Karpas-422 (cell line): Measurements from ENCODE around the gene IKZF4. TPM values are rescaled to one million over a fixed set of nuclear protein-coding genes. Genes with fewer than 3 reads are reported as not detected.

Source experiments
- DNase-seq: peaks from one replicate; pipeline ENCODE4 v3.0.0-alpha.2; 2015
- H2AFZ ChIP-seq: fragments of 200-600 bp; sonication (generic); 2 replicates; pipeline ENCODE4 v1.6.1; 2014; ENCODE audit warnings: antibody characterized with exemption, low read length, mixed read lengths
- H3K27ac ChIP-seq: fragments of 200-600 bp; sonication (generic); 2 replicates; pipeline ENCODE4 v1.5.1; 2014; ENCODE audit warnings: mild to moderate bottlenecking, low read length, moderate library complexity
- H3K27me3 ChIP-seq: fragments of 200-600 bp; sonication (generic); 2 replicates; pipeline ENCODE4 v1.6.1; 2014; ENCODE audit warnings: low read length, mixed read lengths
- H3K36me3 ChIP-seq: fragments of 200-600 bp; sonication (generic); 2 replicates; pipeline ENCODE4 v1.6.1; 2014; ENCODE audit warnings: low read length, mixed read lengths; ENCODE audit not compliant: insufficient read depth
- H3K4me1 ChIP-seq: fragments of 200-600 bp; sonication (generic); 2 replicates; pipeline ENCODE4 v1.6.1; 2014; ENCODE audit warnings: mild to moderate bottlenecking, low read length, mixed read lengths
- H3K4me2 ChIP-seq: fragments of 200-600 bp; sonication (generic); 2 replicates; pipeline ENCODE4 v1.6.1; 2014; ENCODE audit warnings: low read length, low read depth, mild to moderate bottlenecking; ENCODE audit not compliant: poor library complexity, severe bottlenecking
- H3K4me3 ChIP-seq: fragments of 200-600 bp; sonication (generic); 2 replicates; pipeline ENCODE4 v1.5.1; 2014; ENCODE audit warnings: mild to moderate bottlenecking, antibody characterized with exemption, low read length, mixed read lengths
- H3K79me2 ChIP-seq: fragments of 200-600 bp; sonication (generic); 2 replicates; pipeline ENCODE4 v1.6.1; 2014; ENCODE audit warnings: mild to moderate bottlenecking, low read length, mixed read lengths
- H3K9ac ChIP-seq: fragments of 200-600 bp; sonication (generic); 2 replicates; pipeline ENCODE4 v1.6.0; 2014; ENCODE audit warnings: low read length
- H3K9me2 ChIP-seq: fragments of 200-600 bp; sonication (generic), shearing (Covaris generic); replicated peaks from 2 replicates; pipeline ENCODE4 v1.6.0; 2014; ENCODE audit warnings: mild to moderate bottlenecking, low read length, moderate library complexity; ENCODE audit not compliant: insufficient read depth
- H3K9me3 ChIP-seq: fragments of 300-700, 200-600 bp; sonication (generic); 2 replicates; pipeline ENCODE4 v1.6.1; 2014; ENCODE audit warnings: low read length, mixed read lengths
- H4K20me1 ChIP-seq: fragments of 200-600 bp; sonication (generic); 2 replicates; pipeline ENCODE4 v1.6.1; 2014; ENCODE audit warnings: mild to moderate bottlenecking, antibody characterized with exemption, low read length, low read depth; ENCODE audit not compliant: insufficient read depth
- total RNA-seq: library from RNA; depleted of rRNA; stranded (reverse); fragments of >200 nt; shearing (Covaris generic); gene quantifications from 2 replicates; pipeline ENCODE4 v1.2.3, GENCODE V29; 2014; ENCODE audit warnings: low replicate concordance; rRNA removed

Gene IKZF4
- total RNA-seq: 1.0 and 7.4 TPM in 2 replicates

GRCh38 chr12:56020423-56021184 lies at the start of gene IKZF4:
Gene IKZF4 (plus strand): TSS chr12:56021043. CDS start chr12:56021494, 451 bp downstream.
- no peak for DNase-seq
- H3K9ac ChIP-seq: no peak within 1 kb of the TSS

GRCh38 chr12:55972042-55972441 lies 48.8 kb upstream of the IKZF4 start:
- no peaks in the 10 kb centered on the region for H3K9me2 ChIP-seq
- H2AFZ ChIP-seq: no peak overlapping the region
- peaks cover 63% of the 10 kb centered on the region for H3K4me1 ChIP-seq
- H3K9ac ChIP-seq: peak overlapping the region; percentile 72
- H3K4me2 ChIP-seq: peak overlapping the region; percentile 95
- H3K4me3 ChIP-seq: peak overlapping the region; percentile 81; the same call in 1 of the 2 replicates
- no peaks in the 10 kb centered on the region for H4K20me1 ChIP-seq
- H3K27ac ChIP-seq: peak overlapping the region; percentile 73
- H3K27me3 ChIP-seq: no peaks in the 10 kb centered on the region
- peaks cover 41% of the 10 kb centered on the region for H3K79me2 ChIP-seq
- H3K9me3 ChIP-seq: no peaks in the 10 kb centered on the region
- no peak for DNase-seq
- H3K36me3 ChIP-seq: peaks cover 6% of the 10 kb centered on the region; the same call in 1 of the 2 replicates

More at GRCh38 chr12:56020423-56021184, at the start of gene IKZF4:
- no peak within 1 kb of the TSS for H3K4me3 ChIP-seq
- no peak within 1 kb of the TSS for H3K4me2 ChIP-seq
- H3K9me2 ChIP-seq: no peaks in the 10 kb centered on the region
- no peak within 1 kb of the TSS for H3K27ac ChIP-seq
- H3K79me2 ChIP-seq: no peaks in the 10 kb centered on the region
- no peaks in the 10 kb centered on the region for H3K27me3 ChIP-seq
- no peaks in the 10 kb centered on the region for H3K9me3 ChIP-seq
- no peaks in the 10 kb centered on the region for H3K36me3 ChIP-seq
- H3K4me1 ChIP-seq: peaks cover 7% of the 10 kb centered on the region; the same call in 1 of the 2 replicates
- no peak within 1 kb of the TSS for H2AFZ ChIP-seq
- H4K20me1 ChIP-seq: no peaks in the 10 kb centered on the region

GRCh38 chr12:55972456-55972855 lies 48.4 kb upstream of the IKZF4 start:
- Histone ChIP-seq H3K79me2 (peaks cover 41% of the 10 kb centered on the region), H3K27me3 (no peaks in the 10 kb centered on the region), H3K4me2 (peak overlapping the region; percentile 95), H3K4me3 (peak overlapping the region; percentile 81), H3K9me2 (no peaks in the 10 kb centered on the region), H4K20me1 (no peaks in the 10 kb centered on the region), H3K36me3 (peaks cover 6% of the 10 kb centered on the region; the same call in 1 of the 2 replicates), H3K9me3 (no peaks in the 10 kb centered on the region), H3K9ac (peak overlapping the region; percentile 72), H2AFZ (no peak overlapping the region), H3K27ac (peak overlapping the region; percentile 73), H3K4me1 (peaks cover 61% of the 10 kb centered on the region)
- no peak for DNase-seq

DNA sequence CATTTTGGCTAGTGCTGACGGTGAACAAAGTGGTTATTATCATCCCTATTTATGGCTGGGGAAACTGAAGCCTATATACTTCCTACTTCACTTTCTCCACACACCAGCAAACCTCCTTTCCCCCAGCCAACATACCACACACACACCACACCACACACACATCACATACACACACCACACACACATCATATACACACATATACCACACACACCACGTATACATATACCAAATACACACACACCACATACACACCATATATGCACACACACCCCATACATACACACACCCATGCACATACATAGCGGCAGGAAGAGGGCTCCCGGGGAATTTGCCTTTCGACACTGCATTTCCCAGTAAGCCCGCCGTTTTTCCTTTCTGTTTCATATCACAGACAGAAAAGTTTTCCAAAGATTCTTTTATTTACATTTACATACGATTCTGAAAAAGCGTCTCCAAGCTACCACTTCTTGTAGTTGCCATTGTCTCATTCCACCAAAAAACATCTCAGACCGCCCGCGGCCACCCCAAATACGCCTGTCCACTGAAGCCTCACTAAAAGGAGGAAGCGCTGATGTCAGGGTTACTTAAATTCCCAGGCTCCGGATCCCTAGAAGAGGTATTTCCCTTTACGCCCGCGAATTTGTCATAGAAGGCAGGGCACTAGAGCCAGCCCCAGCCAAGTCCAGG lies 47.8 kb upstream of the IKZF4 start:
- H3K9me2 ChIP-seq: no peaks in the 10 kb centered on the region
- no peaks in the 10 kb centered on the region for H3K27me3 ChIP-seq
- peaks cover 6% of the 10 kb centered on the region; the same call in 1 of the 2 replicates for H3K36me3 ChIP-seq
- peaks cover 40% of the 10 kb centered on the region for H3K79me2 ChIP-seq
- peak overlapping the region; percentile 40; the same call in 1 of the 2 replicates for H2AFZ ChIP-seq
- H3K4me2 ChIP-seq: peak overlapping the region; percentile 95
- H3K9me3 ChIP-seq: no peaks in the 10 kb centered on the region
- no peaks in the 10 kb centered on the region for H4K20me1 ChIP-seq
- peak overlapping the region; percentile 81 for H3K4me3 ChIP-seq
- peaks cover 55% of the 10 kb centered on the region for H3K4me1 ChIP-seq
- H3K9ac ChIP-seq: peak overlapping the region; percentile 72
- H3K27ac ChIP-seq: peak overlapping the region; percentile 73
- peak; percentile 52 for DNase-seq

- peaks cover 6% of the 10 kb centered on the region; the same call in 1 of the 2 replicates for H3K36me3 ChIP-seq
- peak within 1 kb of the TSS; percentile 43 for H2AFZ ChIP-seq
Measured at GRCh38 chr12:55973599-55974307, 47.1 kb upstream of the IKZF4 start, which contains the start of gene RAB5B. Gene RAB5B (plus strand): TSS chr12:55974078. CDS start chr12:55986961, 12,883 bp downstream.

DNA sequence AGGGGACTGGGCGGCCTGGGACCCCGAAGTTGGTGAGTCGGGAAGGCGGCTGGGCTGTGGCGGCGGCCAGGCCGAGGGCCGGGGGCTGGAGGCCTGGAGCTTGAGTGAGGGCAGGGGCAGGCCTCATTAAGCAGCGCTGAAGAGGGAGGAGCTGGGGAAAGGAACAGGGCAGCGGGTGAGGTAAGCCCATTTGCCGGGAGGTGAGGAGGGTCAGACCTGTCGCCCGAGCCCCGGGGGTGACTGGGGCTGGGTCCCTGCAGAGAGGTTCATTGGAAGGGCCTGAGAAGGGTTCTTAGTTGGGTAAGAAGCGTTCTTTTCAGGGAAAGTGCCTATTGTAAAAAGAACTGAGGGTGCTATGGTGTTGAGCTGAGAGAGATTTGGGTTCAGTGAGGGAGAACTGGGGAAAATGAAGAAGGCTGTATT lies 46.5 kb upstream of the IKZF4 start:
- Histone ChIP-seq H3K4me2 (peak overlapping the region; percentile 97), H2AFZ (peak overlapping the region; percentile 43), H3K9me3 (no peaks in the 10 kb centered on the region), H3K9ac (peak overlapping the region; percentile 95), H3K4me3 (peak overlapping the region; percentile 94), H3K9me2 (no peaks in the 10 kb centered on the region), H4K20me1 (no peaks in the 10 kb centered on the region), H3K27me3 (no peaks in the 10 kb centered on the region), H3K36me3 (peaks cover 6% of the 10 kb centered on the region; the same call in 1 of the 2 replicates), H3K4me1 (peaks cover 45% of the 10 kb centered on the region), H3K27ac (peak overlapping the region; percentile 76), H3K79me2 (peaks cover 38% of the 10 kb centered on the region)
- peak; percentile 81 for DNase-seq

More at GRCh38 chr12:55973599-55974307, 47.1 kb upstream of the IKZF4 start, which contains the start of gene RAB5B:
- Histone ChIP-seq H3K9me2 (no peaks in the 10 kb centered on the region), H3K27ac (peak within 1 kb of the TSS; percentile 76), H3K79me2 (peaks cover 37% of the 10 kb centered on the region), H3K9me3 (no peaks in the 10 kb centered on the region), H3K4me3 (peak within 1 kb of the TSS; percentile 94), H3K4me1 (peaks cover 50% of the 10 kb centered on the region), H3K4me2 (peak within 1 kb of the TSS; percentile 97), H4K20me1 (no peaks in the 10 kb centered on the region), H3K9ac (peak within 1 kb of the TSS; percentile 95), H3K27me3 (no peaks in the 10 kb centered on the region)
- peak; percentile 100 for DNase-seq

GRCh38 chr12:55978393-55978792 lies 42.5 kb upstream of the IKZF4 start:
- Histone ChIP-seq H4K20me1 (no peaks in the 10 kb centered on the region), H3K4me1 (peaks cover 23% of the 10 kb centered on the region), H3K9me2 (no peaks in the 10 kb centered on the region), H3K27me3 (no peaks in the 10 kb centered on the region), H3K9ac (no peak overlapping the region), H3K9me3 (no peaks in the 10 kb centered on the region), H3K27ac (no peak overlapping the region), H3K4me2 (no peak overlapping the region), H3K4me3 (no peak overlapping the region), H3K36me3 (peaks cover 6% of the 10 kb centered on the region; the same call in 1 of the 2 replicates), H3K79me2 (peaks cover 48% of the 10 kb centered on the region), H2AFZ (no peak overlapping the region)
- no peak for DNase-seq
